Middle frontal gyrus (tissue), 1 donor: ENCODE results near the gene RASEF.
A peak's percentile ranks its signal among the peaks of the same experiment; 100 is the strongest.
"Not testable (repeated sequence)": the region's sequence is repeated elsewhere in the genome, so short reads cannot be mapped to it uniquely, and the experiment has no call there.

ENCODE experiments used
- DNase-seq: peaks from one replicate; pipeline ENCODE4 v3.0.0-alpha.2; 2015; ENCODE audit warnings: low spot score; ENCODE audit errors: extremely low spot score

Gene RASEF

DNA sequence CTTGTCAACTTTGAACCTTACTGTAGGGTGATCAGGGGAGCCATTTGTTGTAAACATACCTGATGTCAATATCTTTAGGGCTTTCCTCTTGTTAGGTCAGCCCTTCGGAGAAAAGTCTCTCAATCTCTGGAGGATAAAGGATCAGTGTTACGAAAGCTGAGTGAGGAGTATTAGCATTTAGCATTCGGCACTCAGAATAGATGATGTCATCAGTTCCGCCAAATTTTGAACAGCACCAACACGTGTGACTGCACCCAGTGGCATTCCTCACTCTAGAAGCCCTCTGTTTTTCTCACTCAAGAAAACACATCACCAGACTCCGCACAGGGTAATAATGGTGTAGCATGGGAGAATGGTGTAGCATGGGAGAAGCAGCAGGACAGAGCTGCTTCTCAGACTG, 87.8 kb downstream of the RASEF start:
- no peak for DNase-seq

DNA sequence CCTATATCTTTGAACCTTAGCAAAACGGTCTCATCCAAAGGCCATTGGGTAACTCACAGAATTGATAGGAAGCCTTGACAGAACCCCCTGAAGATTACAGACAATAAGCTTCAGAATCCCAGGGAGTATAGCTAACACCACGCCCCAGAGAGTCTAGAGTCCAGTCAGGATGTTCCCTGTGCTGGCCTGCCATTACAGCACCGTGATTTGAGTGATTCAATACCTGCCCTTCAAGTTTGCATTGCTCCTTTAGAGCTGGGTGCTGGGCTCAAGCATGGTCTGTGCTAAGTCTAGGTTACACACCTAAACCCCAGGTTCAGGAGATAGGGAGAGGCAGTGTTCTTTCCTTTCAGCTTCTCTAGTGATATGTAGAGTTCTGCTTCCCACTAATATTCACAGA, 90.5 kb downstream of the RASEF start:
- DNase-seq, result no peak

DNA sequence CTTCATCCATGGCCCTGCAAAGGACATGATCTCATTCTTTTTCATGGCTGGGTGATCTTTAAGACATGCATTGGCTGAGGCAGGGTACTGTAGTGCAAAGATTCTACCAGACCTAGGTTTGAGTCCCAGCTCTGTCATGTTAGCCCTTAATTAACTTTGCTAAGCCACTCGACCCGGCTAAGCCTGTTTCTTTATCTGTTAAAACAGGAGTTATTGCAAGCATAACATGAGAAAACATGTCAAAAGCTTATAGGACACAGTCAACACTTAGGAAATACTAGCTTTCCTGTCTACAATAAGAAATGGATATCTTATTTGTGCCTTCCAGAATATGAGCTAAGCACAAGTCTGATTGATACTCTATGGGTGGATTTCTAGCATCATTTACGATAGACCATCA, 92.6 kb downstream of the RASEF start:
- no peak for DNase-seq

DNA sequence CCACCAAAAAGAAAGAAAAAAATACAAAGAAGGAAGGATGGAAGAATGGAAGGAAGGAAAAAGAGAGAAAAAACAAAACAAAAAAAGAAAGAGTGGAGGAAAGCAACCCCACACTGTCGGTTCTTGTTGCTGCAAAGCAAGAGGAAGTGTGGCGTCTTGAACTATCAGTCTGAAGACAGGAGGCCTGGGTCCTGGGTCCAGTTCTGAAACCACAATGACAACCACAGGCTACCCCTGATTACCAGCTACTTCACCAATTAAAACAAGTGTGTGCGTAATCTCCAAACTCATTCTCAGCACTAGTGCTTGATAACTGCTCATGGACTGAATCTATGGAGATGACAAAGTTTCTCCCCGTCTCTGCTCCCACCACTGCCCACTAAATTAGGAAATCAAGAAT, 93.7 kb downstream of the RASEF start:
- no peak for DNase-seq

GRCh38 chr9:82968816-82969215, 94.1 kb downstream of the RASEF start:
- no peak for DNase-seq

GRCh38 chr9:82968388-82968787, 94.6 kb downstream of the RASEF start:
- no peak for DNase-seq

GRCh38 chr9:82961504-82962125, 101.3 kb downstream of the RASEF start:
- DNase-seq, result peak; percentile 80

- no peak for DNase-seq
Measured at GRCh38 chr9:82957529-82958379, 105.2 kb downstream of the RASEF start.

DNA sequence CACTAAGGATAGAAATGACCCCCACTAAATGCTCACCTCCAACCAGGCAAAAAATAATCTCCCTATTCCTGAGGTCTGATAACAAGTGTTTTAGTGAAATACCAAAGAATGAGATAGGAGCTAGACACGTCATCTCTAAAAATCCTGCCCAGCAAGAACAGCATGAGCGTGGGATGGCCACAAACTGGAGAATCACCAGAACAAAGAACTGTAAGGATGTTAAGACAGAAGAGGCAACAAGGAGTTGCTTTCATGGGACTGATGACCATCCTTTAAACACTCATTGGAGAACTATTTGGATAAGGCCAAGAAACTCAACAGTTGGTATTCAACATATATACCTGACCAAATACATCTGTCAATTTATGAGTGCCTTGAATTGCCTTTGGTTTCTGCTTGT, 113.7 kb downstream of the RASEF start:
- DNase-seq, result no peak

DNA sequence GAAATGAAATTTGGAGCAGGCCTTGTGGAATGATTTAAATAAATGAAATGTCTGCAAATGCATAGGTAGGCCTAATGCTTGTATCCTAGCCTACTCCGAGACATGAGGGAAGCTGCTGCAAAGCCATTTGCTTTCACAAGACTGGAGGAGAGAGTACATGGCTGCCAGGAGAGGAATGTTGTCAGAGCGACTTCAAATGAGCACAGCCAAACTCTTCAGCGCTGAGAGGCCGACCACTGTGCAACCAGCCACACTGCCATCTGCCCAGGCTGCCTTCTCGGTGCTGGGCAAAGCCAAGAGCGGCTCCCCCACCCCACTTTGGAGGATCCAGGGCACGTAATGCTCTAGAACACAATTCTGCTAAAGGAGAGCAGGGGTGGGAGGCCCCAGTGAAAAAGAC, 122.6 kb downstream of the RASEF start:
- no peak for DNase-seq

GRCh38 chr9:82939451-82939850, 123.5 kb downstream of the RASEF start:
- DNase-seq, result no peak

DNA sequence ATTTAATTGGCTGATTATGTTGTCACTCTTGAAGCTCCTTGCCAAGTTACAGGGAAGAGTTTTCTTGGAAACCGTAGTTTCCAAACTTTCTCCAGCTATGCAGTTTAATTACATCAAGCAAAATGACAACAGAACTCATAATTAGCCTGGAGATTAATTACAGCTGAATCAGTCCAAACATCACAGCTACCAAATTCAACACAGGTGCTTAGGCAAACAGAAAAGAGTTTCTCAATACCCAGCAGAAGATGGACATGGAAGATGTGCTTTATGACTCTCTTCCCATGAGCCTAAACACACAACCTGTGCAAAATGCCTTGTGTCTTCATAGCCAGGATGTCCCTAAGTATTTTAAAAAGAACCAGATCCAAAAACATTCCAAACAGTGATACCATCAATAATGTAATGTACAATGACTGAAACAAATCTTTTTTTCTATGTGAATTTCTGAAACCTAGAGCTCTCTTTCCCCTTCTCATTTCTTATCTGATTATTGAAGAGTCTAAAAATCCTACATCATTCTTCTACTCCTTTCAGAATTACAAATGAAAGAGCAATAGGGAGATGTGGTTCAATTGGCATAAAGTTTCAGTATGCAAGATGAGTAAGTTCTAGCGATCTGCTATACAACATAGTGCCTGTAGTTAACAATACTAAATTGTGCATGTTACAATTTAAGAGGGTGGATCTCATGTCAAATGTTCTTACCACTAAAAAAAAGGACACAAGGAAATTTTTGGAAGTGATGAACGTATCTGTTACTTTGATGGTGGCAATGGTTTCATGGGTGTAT, 124.3 kb downstream of the RASEF start:
- DNase-seq, result no peak

DNA sequence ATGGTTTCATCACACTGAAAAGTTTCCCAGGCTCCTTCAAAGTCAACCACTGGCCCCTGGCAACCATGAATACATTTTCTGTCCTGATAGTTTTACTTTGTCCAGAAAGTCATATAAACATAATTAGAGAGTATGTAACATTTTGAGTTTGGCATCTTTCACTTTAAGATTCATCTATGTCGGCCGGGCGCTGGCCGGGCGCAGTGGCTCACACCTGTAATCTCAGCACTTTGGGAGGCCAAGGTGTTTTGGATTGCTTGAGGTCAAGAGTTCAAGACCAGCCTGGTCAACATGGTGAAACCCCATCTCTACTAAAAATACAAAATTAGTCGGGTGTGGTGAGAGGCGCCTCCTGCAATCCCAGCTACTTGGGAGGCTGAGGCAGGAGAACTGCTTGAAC, 126.4 kb downstream of the RASEF start:
- DNase-seq, result not testable (repeated sequence)

- DNase-seq, result no peak
Measured at GRCh38 chr9:82934949-82935348, 128.0 kb downstream of the RASEF start.

DNA sequence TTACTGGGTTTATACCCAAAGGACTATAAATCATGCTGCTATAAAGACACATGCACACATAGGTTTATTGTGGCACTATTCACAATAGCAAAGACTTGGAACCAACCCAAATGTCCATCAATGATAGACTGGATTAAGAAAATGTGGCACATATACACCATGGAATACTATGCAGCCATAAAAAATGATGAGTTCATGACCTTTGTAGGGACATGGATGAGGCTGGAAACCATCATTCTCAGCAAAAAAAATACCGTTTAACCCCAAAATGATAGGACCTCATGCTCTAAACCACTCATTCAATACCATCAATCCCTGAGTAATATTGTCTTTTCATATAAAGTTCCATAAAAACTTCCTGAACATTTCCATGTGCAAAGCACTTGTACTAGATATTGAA, 128.9 kb downstream of the RASEF start:
- DNase-seq, result not testable (repeated sequence)

DNA sequence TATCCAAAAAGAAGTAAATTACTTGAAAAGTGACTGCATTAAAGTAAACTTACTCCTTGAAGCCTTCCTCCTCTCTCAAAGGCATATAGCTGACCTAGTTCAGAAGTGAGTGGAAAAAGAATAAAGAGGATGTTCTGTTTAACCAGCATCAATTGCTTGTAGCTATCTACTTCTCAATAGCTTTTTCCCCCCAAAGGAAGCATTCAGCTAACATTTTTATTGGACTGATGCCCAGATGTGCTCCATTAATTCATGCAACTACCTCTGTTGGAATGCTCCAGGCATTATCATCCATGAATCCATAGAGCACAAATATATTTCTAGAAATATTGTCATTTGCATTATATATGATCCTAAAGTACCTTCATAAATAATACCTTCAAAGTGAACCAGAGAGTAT, 132.8 kb downstream of the RASEF start:
- no peak for DNase-seq
